ENCODE results near the gene HEPHL1.

- TF ChIP-seq, protein P1, sequence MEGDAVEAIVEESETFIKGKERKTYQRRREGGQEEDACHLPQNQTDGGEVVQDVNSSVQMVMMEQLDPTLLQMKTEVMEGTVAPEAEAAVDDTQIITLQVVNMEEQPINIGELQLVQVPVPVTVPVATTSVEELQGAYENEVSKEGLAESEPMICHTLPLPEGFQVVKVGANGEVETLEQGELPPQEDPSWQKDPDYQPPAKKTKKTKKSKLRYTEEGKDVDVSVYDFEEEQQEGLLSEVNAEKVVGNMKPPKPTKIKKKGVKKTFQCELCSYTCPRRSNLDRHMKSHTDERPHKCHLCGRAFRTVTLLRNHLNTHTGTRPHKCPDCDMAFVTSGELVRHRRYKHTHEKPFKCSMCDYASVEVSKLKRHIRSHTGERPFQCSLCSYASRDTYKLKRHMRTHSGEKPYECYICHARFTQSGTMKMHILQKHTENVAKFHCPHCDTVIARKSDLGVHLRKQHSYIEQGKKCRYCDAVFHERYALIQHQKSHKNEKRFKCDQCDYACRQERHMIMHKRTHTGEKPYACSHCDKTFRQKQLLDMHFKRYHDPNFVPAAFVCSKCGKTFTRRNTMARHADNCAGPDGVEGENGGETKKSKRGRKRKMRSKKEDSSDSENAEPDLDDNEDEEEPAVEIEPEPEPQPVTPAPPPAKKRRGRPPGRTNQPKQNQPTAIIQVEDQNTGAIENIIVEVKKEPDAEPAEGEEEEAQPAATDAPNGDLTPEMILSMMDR (IDR thresholded peaks at IDR 0.05): no peak
- no peak for TF ChIP-seq POLR2A (IDR thresholded peaks at IDR 0.05)
These were observed 32.2 kb upstream of the HEPHL1 start for GRCh38 chr11:93988912-93989311.
